Endothelial cell (in vitro differentiated cells): ENCODE measurements around the gene NRXN3. TPM values are rescaled to one million over a fixed set of nuclear protein-coding genes. Genes with fewer than 3 reads are reported as not detected.

ENCODE experiments used
- DNase-seq: peaks from one replicate; pipeline ENCODE4 v3.0.0; 2021; ENCODE audit warnings: low spot score
- H3K27ac Mint-ChIP-seq: one replicate; pipeline ENCODE4 v1.8.0; 2021; ENCODE audit warnings: mixed read lengths, inconsistent platforms; ENCODE audit not compliant: unreplicated experiment
- H3K27me3 Mint-ChIP-seq: one replicate; pipeline ENCODE4 v1.8.0; 2021; ENCODE audit warnings: mild to moderate bottlenecking, moderate library complexity, mixed read lengths, inconsistent platforms; ENCODE audit not compliant: unreplicated experiment
- H3K36me3 Mint-ChIP-seq: one replicate; pipeline ENCODE4 v1.8.0; 2021; ENCODE audit warnings: mild to moderate bottlenecking, low read depth, mixed read lengths, inconsistent platforms; ENCODE audit not compliant: unreplicated experiment
- H3K4me1 Mint-ChIP-seq: one replicate; pipeline ENCODE4 v1.8.0; 2021; ENCODE audit warnings: mild to moderate bottlenecking, mixed read lengths, inconsistent platforms; ENCODE audit not compliant: unreplicated experiment
- H3K4me3 Mint-ChIP-seq: one replicate; pipeline ENCODE4 v1.8.0; 2021; ENCODE audit warnings: mild to moderate bottlenecking, mixed read lengths, inconsistent platforms; ENCODE audit not compliant: unreplicated experiment
- H3K9me3 Mint-ChIP-seq: one replicate; pipeline ENCODE4 v1.8.0; 2021; ENCODE audit warnings: mixed read lengths, inconsistent platforms; ENCODE audit not compliant: unreplicated experiment
- total RNA-seq: library from RNA; stranded (reverse); fragmentation: NEBNext Ultra II Directional; extraction: Animal tissue kit (Norgen Biotek cat#: 25700); gene quantifications from one replicate; pipeline ENCODE4 v1.2.1, GENCODE V29; 2021; ENCODE audit not compliant: unreplicated experiment
- TF ChIP-seq, protein P1 (sequence below): fragments of 200-600 bp; sonication (generic); IDR thresholded peaks from one replicate; pipeline ENCODE4 v1.5.0; 2021; ENCODE audit warnings: antibody characterized with exemption; ENCODE audit not compliant: unreplicated experiment

Gene NRXN3
- total RNA-seq, 1 donor from 2014 or later: 2.3 TPM

DNA sequence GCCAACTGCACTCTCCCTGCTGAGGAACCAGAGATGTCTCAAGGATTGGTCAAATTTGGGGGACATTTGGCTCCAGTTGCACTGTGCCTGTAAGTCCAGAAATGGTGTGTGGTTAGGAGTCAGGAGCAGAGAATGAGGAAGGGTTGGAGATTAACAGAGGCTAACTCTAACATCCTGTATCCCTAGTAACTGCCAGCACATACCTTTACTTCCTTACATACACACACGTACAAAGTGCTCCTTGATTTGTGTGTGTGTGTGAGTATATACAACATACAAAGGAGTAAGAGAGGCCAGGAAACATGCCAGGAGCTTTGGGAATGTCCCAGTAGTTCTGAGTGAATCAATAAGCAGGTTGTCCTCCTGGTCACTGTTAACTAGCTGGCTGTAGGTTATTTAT, 39.8 kb upstream of the NRXN3 start:
- TF ChIP-seq, protein P1, sequence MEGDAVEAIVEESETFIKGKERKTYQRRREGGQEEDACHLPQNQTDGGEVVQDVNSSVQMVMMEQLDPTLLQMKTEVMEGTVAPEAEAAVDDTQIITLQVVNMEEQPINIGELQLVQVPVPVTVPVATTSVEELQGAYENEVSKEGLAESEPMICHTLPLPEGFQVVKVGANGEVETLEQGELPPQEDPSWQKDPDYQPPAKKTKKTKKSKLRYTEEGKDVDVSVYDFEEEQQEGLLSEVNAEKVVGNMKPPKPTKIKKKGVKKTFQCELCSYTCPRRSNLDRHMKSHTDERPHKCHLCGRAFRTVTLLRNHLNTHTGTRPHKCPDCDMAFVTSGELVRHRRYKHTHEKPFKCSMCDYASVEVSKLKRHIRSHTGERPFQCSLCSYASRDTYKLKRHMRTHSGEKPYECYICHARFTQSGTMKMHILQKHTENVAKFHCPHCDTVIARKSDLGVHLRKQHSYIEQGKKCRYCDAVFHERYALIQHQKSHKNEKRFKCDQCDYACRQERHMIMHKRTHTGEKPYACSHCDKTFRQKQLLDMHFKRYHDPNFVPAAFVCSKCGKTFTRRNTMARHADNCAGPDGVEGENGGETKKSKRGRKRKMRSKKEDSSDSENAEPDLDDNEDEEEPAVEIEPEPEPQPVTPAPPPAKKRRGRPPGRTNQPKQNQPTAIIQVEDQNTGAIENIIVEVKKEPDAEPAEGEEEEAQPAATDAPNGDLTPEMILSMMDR: no peak
- no peak overlapping the region for H3K4me3 Mint-ChIP-seq
- H3K4me1 Mint-ChIP-seq: no peaks in the 10 kb centered on the region
- H3K36me3 Mint-ChIP-seq: no peaks in the 10 kb centered on the region
- no peak overlapping the region for H3K27ac Mint-ChIP-seq
- no peaks in the 10 kb centered on the region for H3K9me3 Mint-ChIP-seq
- no peak for DNase-seq
- peaks cover 2% of the 10 kb centered on the region for H3K27me3 Mint-ChIP-seq

DNA sequence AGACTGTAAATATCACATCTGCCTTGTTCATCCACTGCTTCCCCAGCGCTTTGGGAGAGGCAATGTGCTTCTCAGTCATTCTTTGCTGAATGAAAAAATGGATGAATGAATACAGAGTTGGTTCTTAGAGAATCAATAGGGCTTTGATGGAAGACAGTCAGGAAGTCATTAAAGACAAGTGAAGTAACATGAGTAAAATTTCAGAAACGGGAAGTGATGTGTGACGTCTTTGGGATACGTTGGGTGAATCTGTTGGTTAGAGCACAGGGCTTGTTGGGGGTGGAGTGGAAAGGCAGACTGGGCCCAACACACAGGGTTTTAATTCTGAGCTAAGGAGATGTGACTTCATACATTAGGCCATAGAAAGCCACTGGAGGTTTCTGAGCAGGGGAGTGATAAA, 39.0 kb upstream of the NRXN3 start:
- TF ChIP-seq, protein P1: no peak
- H3K9me3 Mint-ChIP-seq: no peaks in the 10 kb centered on the region
- no peaks in the 10 kb centered on the region for H3K4me1 Mint-ChIP-seq
- no peak for DNase-seq
- peaks cover 2% of the 10 kb centered on the region for H3K27me3 Mint-ChIP-seq
- no peak overlapping the region for H3K4me3 Mint-ChIP-seq
- H3K36me3 Mint-ChIP-seq: no peaks in the 10 kb centered on the region
- no peak overlapping the region for H3K27ac Mint-ChIP-seq

- Mint-ChIP-seq H3K4me1 (no peaks in the 10 kb centered on the region), H3K27ac (no peak overlapping the region), H3K9me3 (no peaks in the 10 kb centered on the region), H3K27me3 (peaks cover 2% of the 10 kb centered on the region), H3K36me3 (no peaks in the 10 kb centered on the region), H3K4me3 (no peak overlapping the region)
- TF ChIP-seq, protein P1: no peak
- DNase-seq: no peak
Measured at GRCh38 chr14:78131616-78132015, 38.6 kb upstream of the NRXN3 start.

DNA sequence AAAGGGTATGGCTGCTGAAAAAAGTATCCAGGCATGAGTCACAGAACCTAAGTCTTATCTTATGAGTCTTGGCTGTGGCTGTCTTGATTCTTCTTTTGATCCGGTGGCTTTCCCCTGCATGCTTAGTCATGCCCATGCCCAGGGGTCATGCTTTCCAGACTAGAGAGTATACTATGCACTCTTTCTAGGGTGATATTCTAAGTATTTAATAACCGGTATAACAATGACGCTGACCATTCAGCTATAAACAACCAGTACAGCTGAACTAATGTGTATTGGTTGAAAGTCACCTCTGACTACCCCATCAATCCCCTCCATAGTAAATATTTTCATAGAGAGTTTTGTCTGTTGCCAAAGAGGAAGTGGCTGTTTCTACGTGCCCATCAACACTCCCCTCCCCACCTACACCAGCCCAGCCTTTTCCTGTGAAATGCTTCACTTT, 34.7 kb upstream of the NRXN3 start:
- Mint-ChIP-seq H3K4me3 (no peak overlapping the region), H3K27ac (no peak overlapping the region), H3K36me3 (no peaks in the 10 kb centered on the region), H3K4me1 (no peaks in the 10 kb centered on the region), H3K9me3 (no peaks in the 10 kb centered on the region), H3K27me3 (peaks cover 5% of the 10 kb centered on the region)
- TF ChIP-seq, protein P1: no peak
- no peak for DNase-seq

DNA sequence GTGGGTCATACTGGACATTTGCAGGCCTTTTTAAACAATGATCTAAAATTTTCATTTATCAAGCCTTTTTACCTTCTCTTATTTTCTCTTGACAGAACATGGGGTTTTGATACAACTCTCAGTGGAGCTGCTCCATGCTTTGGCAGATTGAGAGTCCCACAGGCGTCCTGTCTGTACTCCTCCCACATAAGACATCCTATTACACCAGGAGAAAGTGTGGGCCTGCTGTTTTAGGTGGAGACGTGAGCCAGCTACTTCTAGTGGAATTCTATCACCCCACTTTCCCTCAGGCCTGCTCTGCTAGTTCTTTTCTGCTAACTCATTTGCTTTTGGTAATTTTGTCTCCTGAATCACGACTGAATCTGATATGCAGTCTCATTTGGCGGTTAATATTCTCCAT, 33.5 kb upstream of the NRXN3 start:
- H3K36me3 Mint-ChIP-seq: no peaks in the 10 kb centered on the region

More for the DNA sequence above, 33.5 kb upstream of the NRXN3 start:
- no peak overlapping the region for H3K27ac Mint-ChIP-seq
- no peak for DNase-seq
- no peak overlapping the region for H3K4me3 Mint-ChIP-seq
- H3K27me3 Mint-ChIP-seq: peaks cover 5% of the 10 kb centered on the region
- TF ChIP-seq, protein P1: no peak
- no peaks in the 10 kb centered on the region for H3K4me1 Mint-ChIP-seq
- H3K9me3 Mint-ChIP-seq: no peaks in the 10 kb centered on the region
